Measurements from ENCODE around the gene AGAP1. TPM values are rescaled to one million over a fixed set of nuclear protein-coding genes. Genes with fewer than 3 reads are reported as not detected.

AGAP1 gene
- total and polyA plus RNA-seq, 10 donors, result 1.1 to 26.6 (median 11.3) TPM

DNA sequence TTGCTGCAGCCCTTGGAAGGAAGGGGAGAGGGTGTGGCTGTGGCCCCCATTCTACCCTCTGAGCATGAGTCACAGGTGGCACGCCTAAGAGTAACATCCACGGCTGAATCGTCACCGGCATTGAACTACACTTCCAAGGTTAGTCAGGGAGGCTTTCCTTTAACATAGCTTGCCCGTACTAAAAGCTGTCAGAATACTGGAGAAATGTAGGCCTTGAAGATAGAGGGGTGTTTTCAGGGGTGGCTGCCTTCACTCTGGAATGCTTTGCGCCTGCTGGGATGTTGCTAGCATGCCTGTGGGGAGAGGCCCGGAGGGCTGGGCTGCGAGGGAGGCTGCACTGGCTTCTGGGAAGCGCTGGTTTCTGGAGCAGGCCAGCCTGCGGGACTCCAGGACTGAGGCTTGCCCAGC, 333.7 kb downstream of the AGAP1 start:
- H3K27ac ChIP-seq, result peak overlapping the region in 2 of 8 donors; percentile 24 to 25
- H3K36me3 ChIP-seq, result no peaks in the 10 kb centered on the region
- peak; percentile 51 for DNase-seq
- intact Hi-C loops (cut with DNase I; ENCODE audit: low total_unique reads), result no loop called here
- no peaks in the 10 kb centered on the region for H3K27me3 ChIP-seq (replicated peaks in 1 of 7)
- H3K4me1 ChIP-seq, result peaks cover 0 to 14% (median 0%) of the 10 kb centered on the region in 6 donors
- H3K9me3 ChIP-seq, result peaks cover 0 to under 1% (median 0%) of the 10 kb centered on the region in 8 donors
- no peak overlapping the region for H3K4me3 ChIP-seq
- TF ChIP-seq POLR2A (IDR thresholded peaks at IDR 0.05) (no peak), CTCF (IDR thresholded peaks at IDR 0.05 in 8 of 11, conservative IDR thresholded peaks at IDR 0.05 in 3 of 11) (no peak), POLR2AphosphoS5 (IDR thresholded peaks at IDR 0.05) (no peak)
- 59 to 84% (median 78%) methylated on average over 9 to 10 of the region's 10 CpGs for WGBS, 5 donors

DNA sequence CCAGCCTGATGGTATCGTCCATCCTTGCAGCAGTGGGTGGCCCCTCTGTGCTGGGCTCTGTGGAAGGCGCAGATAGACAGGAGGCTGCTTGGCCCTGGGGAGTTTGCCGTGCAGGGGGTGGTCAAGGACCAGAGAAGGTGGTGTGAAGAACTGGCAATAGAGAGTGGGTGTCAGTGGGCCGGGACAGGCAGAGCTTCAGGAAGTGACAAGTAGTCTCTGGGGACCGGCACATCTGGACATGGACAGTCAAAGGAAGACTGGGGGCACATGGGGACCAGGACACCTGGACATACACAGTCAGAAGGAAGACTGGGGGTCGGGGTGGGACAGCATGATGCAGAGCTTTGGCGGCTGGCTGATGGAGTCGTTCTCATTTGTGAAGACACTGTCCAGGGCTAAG, 335.9 kb downstream of the AGAP1 start:
- Histone ChIP-seq H3K4me1 (peaks cover 0 to 14% (median 0%) of the 10 kb centered on the region in 6 donors), H3K27ac (no peak overlapping the region), H3K4me3 (no peak overlapping the region), H3K27me3 (replicated peaks in 1 of 7) (no peaks in the 10 kb centered on the region), H3K9me3 (no peaks in the 10 kb centered on the region), H3K36me3 (no peaks in the 10 kb centered on the region)
- intact Hi-C loops (cut with DNase I; ENCODE audit: low total_unique reads), result no loop called here
- no peak for TF ChIP-seq CTCF (IDR thresholded peaks at IDR 0.05 in 8 of 11, conservative IDR thresholded peaks at IDR 0.05 in 3 of 11)
- TF ChIP-seq POLR2AphosphoS5 (IDR thresholded peaks at IDR 0.05), result no peak
- no peak for TF ChIP-seq POLR2A (IDR thresholded peaks at IDR 0.05)
- WGBS, 5 donors, result 83 to 93% (median 87%) methylated on average over 8 of the region's 8 CpGs
- peak; percentile 48 for DNase-seq

- Histone ChIP-seq H3K4me3 (no peak overlapping the region), H3K27me3 (replicated peaks in 1 of 7) (no peaks in the 10 kb centered on the region), H3K36me3 (no peaks in the 10 kb centered on the region), H3K4me1 (peaks cover 0 to 12% (median 0%) of the 10 kb centered on the region in 6 donors), H3K27ac (no peak overlapping the region), H3K9me3 (no peaks in the 10 kb centered on the region)
- 70 to 89% (median 82%) methylated on average over 1 of the region's 1 CpG for WGBS, 5 donors
- intact Hi-C loops (cut with DNase I; ENCODE audit: low total_unique reads), result no loop called here
- no peak for DNase-seq
- TF ChIP-seq POLR2A (IDR thresholded peaks at IDR 0.05) (no peak), POLR2AphosphoS5 (IDR thresholded peaks at IDR 0.05) (no peak), CTCF (IDR thresholded peaks at IDR 0.05 in 8 of 11, conservative IDR thresholded peaks at IDR 0.05 in 3 of 11) (no peak)
Observed at GRCh38 chr2:235831755-235832154, 337.9 kb downstream of the AGAP1 start.

- no peak overlapping the region for H3K27ac ChIP-seq
- TF ChIP-seq POLR2A (IDR thresholded peaks at IDR 0.05) (no peak), POLR2AphosphoS5 (IDR thresholded peaks at IDR 0.05) (no peak), CTCF (IDR thresholded peaks at IDR 0.05 in 8 of 11, conservative IDR thresholded peaks at IDR 0.05 in 3 of 11) (no peak)
- H3K36me3 ChIP-seq, result no peaks in the 10 kb centered on the region
- intact Hi-C loops (cut with DNase I; ENCODE audit: low total_unique reads), result no loop called here
- no peaks in the 10 kb centered on the region for H3K27me3 ChIP-seq (replicated peaks in 1 of 7)
- H3K4me3 ChIP-seq, result no peak overlapping the region
- H3K4me1 ChIP-seq, result peaks cover 0 to under 1% (median 0%) of the 10 kb centered on the region in 6 donors
- H3K9me3 ChIP-seq, result no peaks in the 10 kb centered on the region
- DNase-seq, result peak; percentile 67
- WGBS, 5 donors, result 92 to 93% (median 93%) methylated on average over 14 of the region's 14 CpGs
Observed at GRCh38 chr2:235832941-235833340, 339.1 kb downstream of the AGAP1 start.

Measured in spleen (tissue), 11 donors.